GM18870 (cell line): Measurements from ENCODE around the gene EFCAB6.

Experiments used
- ATAC-seq: cut with Tn5 transposase; IDR thresholded peaks from one replicate; pipeline ENCODE4 v1.9.1; 2021; ENCODE audit warnings: moderate library complexity; ENCODE audit not compliant: unreplicated experiment

EFCAB6 gene

DNA sequence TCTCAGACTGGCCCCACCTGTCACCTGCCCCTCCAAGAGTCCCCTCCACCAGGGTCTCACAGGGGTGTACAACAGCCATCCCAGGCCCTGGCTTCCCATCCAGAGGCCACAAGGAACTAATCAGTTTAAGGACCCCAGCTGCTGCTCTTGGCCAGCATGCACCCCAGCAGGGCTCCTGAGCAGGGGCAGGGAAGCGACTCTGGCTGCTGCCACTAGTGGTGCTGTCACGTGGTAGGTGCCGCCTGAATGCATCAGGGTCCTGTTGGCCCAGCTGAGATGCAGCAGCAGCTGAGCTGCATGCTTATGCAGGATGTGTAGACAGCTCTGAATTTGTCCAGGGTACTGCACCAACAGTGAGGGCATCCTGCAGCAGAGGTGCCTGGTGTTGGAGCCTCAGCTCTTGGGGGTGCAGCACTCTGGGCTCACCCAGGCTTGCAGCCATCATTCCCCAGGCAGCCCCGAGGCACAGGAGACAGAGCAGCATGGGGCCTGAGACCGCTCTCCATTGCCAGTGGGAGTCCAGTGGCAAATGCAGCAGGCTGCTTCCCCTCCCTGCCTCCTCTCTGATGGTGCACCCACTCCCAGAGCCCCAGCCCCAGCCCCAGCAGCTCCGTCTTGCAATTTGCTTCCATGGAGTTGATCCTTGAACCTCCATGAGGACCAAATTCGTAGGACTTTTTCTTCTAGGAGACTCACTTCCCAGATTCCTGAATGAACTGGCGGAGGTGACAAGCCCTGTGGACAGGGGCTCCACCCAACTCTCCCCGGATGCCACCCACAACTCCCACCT lies 301.6 kb downstream of the EFCAB6 start:
- ATAC-seq: no peak

DNA sequence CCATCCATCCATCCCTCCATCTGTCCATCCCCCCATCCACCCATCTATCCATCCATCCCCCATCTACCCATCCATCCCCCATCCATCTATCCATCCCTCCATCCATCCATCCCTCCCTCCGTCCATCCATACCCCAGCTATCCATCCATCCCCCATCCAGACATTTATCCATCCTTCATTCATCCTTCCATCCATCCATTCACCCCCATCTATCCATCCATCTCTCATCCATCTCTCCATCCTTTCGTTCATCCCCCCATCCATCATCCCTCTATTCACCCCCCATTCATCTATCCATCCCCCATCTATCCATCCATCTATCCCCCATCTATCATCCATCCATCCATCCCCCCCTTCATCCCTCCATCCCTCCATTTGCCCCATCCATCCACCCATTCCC lies 302.8 kb downstream of the EFCAB6 start:
- no peak for ATAC-seq

DNA sequence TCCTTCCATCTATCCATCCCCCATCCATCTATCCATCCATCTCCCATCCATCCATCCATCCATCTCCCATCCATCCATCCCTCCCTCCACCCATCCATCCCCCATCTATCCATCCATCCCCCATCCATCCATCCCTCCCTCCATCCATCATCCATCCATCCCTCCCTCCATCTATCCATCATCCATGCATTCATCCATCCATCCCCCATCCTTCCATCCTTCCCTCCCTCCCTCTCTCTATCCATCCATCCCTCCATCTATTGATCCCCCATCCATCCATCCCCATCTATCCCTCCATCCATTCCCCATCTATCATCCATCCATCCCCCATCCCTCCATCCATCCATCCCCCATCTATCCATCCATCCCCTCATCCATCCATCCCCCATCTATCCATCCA lies 303.6 kb downstream of the EFCAB6 start:
- no peak for ATAC-seq

DNA sequence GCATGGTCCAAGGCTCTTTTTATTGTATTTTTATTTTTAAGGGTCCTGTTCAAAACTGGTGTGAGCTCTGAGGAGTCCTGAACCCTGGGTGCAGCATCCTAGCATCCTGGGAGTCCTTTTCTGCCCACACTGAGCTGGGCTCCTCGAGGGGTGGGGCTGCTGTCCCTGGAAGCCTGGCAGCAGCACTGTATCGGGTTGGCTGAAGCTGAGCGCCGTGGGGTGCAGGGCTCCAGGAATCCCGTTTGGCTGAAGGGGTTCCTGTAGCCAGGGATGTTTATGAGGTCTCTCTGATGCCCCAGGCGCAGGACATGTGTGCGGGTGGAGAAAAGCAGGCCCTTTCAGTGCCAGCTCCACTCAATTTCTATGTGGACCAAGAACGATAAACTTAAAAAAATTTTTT lies 304.9 kb downstream of the EFCAB6 start:
- ATAC-seq: no peak

DNA sequence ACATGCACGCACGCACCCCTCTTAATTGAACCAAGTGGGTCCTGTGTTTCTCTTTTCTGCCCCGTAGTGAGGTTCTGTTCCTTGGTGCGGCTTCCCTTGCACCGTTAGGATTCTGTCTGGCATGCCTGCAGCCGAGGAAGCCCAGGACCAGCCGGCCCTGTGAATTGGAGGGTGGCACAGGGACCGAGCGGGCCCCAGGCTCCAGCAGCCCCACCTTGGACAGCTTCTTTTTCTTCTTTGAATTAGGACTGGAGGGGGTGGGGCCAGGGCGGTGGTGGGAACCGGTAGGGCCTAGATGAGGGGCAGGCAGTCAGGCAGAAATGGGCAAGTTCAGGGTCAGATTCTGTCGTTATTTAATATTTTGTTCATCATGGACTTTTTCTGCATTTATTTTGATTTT lies 305.6 kb downstream of the EFCAB6 start:
- no peak for ATAC-seq

DNA sequence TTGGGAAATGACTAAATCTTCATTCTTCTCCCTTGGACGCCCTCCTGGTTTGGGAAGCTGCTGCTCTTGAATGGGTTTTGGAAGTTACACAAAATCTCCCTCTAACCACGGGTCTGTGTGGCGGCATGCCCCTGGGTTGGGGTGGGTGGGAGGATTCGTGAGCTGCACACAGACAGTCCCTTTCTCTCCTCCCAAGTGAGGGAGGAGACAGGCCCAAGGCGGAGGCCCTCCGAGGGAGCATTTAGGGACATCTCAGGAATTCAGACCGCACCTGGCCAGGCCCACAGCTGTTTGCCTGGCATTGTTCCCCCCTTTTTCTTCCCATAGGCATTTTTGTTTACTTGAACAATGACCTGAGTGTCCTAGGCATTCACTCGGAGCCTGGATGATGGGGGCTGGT lies 306.2 kb downstream of the EFCAB6 start:
- ATAC-seq: no peak

DNA sequence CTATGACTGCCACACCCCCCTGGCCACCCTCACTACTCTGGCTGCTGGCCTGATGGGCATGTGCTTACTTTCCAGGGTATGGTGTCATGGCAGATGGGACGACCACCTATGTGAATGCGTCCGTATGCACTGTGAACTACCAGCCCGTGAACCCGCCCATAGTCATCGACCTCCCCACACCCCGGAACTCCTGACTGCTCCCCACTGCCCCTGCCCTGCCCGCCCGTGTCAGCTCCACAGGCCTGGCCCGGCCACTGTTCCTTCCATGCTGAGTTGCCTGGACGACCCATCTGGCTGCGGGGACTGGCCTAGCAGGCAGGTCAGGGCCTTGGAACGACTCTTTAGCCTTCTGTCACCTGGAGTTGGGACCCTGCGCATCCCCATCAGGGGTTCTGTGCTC lies 306.7 kb downstream of the EFCAB6 start:
- ATAC-seq: no peak

DNA sequence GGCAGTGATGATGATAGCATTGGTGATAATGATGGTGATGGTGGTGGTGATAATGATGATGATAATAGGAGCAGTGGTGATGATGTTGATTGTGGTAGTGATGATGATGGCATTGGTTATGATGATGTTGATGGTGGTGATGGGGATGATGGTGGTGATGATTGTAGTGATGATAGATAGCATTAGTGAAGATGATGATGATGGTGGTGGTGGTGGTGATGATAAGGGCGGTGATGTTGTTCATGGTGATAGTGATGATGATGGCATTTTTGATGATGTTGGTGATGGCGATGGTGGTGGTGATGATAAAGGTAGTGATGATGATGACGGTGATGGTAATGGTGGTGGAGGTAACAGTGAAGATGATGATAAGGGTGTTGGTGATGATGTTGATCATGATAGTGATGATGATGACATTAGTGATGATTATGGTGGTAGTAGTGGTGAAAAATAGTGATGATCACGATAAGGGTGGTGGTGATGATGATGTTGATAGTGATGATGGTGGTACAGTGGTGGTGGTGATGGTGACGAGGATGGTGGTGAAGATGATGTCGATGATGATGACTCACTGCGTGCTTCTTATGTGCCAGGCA lies 307.3 kb downstream of the EFCAB6 start:
- ATAC-seq: no peak

DNA sequence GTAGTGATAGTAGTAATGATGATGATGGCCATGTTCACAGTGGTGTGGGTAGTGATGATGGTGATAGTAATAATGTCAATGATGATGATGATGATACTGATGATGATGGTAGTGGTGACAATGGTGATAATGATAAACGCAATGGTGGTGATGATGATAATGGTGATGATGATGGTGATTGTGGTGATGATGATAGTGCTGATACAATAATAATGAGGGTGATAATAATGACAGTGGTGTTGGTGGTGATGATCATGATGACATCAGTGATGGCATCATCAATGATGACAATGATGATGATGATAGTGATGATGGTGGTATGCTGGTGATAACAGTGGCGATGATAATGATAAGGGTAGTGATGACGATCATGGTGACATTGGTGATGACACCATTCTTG lies 308.0 kb downstream of the EFCAB6 start:
- no peak for ATAC-seq

DNA sequence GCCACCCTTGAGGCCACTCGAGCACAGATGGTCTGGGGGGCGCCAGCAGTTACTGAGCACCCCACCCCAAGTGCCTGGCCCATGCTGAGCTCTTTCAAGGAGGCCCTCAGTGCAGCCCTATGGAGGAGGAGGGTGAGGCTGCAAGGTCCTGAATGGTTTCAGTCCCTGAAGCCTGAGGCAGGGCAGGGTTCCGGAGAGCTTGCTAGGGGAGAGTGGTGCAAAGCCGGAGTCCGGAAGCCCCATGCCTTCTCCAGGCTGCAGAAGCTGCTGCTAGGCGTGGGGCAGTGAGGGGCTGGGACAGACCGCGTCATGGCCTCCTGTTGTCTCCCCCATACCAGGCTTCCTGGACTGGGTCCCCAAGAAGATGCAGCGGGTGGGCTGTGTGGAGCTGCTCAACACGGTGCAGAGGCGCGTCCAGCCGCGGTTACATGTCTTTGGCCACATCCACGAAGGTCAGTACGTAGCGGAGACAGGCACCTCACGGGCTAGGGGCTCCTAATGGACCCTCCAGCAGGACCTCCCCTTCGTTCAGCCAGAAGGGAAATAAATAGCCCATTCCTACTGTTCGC lies 309.7 kb downstream of the EFCAB6 start:
- ATAC-seq: no peak

DNA sequence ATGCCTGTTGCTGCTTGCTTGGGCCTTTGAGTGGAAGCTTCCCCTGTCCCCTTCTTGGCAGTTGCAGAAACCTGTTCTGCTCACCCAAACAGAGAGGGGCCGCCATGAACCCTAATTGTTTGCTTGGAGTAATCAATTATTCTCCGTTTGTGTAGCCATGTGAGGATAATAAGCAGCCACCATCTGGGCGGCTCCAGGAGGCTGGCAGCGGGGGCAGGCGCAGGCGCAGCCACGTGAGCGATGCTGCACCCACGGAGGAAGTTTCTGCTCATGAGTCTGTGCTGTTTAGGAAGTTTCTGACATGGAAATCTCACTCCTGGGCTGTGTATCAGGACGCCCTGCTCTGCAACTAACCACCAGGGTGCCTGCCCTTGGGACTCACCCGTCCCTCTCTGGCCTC lies 310.2 kb downstream of the EFCAB6 start:
- ATAC-seq: no peak

DNA sequence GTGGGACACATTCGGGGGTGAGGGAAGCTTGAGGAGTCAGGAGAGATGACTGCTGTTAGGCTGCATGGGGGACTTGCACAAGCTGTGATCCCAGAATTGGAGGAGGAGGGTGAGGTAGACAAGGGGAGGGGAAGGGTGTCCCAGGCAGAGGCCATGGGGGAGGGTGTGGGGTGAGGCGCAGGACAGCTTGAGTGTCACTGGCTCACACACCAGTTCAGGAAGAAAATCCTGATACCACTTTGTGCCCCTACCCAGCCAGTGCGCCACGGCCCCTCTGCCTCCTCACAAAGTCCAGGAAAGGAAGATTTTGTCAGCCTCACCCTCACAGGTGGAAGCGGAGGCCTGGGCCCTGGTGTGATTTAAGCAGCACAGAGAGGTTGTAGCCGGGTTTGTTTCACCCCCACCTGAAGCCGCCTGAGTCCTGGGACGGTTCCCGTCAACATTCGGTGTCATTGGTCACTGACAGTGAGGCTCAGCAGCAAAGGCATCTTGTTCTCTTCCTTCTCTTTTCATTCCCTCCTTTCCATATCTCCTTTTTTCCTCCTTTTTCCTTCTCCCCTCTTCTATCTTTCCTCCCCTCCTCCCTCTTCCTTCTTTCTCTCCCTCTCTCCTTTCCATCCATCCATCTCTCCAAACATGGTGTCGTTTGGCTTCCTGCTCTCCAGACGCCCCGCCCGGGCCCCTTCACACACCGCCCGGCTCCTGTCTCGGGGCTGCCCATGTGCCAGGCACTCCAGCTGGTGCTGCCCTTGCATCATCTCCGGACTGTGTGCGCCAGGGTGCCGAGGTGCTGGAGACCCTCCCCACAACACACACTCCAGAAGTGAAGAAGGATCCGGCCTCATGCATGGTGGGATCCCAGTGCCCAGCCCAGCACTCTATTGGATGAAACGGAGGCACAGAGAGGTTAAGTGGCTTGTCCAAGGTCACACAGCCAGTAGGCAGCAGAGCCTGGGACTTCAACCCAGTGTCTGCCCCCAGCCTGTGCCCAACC lies 311.0 kb downstream of the EFCAB6 start:
- ATAC-seq: no peak

DNA sequence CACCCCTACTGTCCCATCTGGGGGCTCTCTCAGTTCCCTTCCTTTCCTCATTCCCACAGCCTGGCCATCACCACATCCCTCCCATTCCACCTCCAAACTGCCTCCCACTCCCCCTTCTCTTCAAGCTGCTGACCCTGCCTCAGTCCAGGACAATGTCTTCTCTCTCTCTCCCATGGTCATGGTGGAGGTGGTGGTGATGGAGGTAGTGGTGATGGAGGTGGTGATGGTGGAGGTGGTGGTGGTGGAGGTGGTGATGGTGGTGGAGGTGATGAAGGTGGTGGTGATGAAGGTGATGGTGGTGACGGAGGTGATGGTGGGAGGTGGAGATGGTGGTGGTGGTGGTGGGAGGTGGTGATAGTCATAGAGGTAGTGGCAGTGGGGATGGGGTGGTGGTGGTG lies 313.2 kb downstream of the EFCAB6 start:
- ATAC-seq: no peak

DNA sequence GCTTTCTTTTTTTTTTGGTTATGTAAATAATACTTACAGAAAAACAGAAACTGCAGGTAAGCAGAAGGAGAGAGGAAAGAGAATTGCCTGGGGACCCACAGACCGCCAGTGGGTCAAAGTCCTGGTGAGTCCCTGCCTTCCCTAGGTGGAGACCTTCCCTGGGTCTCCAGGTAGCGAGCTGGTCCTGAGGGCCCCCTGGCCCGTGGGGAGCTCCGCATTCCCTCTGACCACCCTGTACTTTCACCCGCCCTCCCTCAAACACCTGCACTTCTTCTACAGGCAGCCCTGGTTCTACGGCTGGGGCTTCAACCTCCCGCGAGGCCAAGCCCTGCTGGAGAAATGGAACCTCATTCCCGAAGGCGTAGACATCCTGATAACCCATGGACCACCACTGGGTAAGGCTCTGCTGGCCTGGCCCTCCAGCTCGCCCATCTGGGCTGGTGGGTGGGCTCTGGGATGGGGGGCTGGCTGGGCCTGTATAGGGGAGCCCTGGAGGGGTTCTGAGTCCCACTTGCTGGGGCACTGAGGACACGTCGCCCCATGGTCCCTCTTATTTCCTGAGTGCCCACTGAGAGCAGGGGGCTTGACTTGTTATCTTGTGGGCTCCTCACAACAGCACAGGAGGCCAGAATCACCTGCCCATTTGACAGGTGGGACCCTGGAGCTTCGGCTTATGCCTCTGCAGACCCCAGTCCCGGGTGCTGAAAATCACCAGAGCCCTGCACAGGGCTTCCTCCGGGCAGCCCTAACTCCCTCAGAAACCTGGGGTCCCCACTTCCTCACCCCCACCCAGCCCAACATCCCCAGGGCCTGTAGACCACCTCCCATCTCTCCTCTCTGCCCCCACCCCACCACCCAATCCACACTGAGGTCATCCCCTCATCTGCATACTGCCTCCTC lies 313.9 kb downstream of the EFCAB6 start:
- no peak for ATAC-seq

DNA sequence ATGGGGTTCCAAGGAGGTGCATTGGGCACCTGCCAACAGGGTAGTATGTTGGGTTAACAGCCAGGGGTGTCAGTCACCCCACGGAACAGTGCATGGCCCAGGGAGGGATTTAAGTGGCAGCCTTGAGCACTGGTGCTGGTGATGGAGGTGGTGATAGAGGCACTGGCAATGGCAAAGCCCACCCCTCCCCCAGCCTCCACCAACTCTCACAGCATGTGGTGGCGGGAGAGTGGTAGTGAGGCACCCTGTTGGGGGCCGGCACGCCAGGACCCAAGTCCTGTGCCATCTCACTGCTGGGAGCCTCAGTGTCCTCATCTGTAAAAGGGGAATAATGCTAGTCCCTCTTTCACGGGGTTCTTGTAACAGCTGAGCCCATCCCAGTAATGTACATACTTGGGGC lies 318.8 kb downstream of the EFCAB6 start:
- ATAC-seq: no peak

DNA sequence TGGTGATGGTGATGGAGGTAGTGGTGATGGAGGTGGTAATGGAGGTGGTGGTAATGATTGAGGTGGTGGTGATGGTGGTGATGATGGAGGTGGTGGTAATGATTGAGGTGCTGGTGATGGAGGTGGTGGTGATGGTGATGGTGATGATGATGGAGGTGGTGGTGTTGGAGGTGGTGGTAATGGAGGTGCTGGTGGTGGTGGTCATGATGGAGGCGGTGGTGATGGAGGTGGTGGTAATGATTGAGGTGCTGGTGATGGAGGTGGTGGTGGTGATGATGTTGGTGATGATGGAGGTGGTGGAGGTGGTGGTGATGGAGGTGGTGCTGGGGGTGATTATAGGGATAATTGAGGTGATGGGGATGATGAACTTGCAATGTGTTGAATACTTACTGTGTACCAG lies 320.4 kb downstream of the EFCAB6 start:
- no peak for ATAC-seq

DNA sequence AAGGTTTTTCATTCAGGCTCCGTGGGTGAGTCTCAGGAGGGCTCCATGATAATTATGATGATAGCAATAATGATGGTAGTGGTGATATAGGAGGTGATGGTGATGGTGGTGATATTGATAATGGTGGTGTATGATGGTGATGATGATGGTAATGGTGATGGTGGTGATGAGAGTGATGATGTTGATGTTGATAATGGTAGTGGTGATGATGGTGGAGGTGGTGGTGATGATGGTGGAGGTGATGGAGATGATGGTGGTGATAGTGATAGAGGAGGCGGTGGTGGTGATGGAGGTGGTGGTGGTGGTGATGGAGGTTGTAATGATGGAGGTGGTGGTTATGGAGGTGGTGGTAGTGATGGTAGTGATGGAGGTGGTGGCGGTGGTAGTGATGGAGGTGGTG lies 320.9 kb downstream of the EFCAB6 start:
- no peak for ATAC-seq

DNA sequence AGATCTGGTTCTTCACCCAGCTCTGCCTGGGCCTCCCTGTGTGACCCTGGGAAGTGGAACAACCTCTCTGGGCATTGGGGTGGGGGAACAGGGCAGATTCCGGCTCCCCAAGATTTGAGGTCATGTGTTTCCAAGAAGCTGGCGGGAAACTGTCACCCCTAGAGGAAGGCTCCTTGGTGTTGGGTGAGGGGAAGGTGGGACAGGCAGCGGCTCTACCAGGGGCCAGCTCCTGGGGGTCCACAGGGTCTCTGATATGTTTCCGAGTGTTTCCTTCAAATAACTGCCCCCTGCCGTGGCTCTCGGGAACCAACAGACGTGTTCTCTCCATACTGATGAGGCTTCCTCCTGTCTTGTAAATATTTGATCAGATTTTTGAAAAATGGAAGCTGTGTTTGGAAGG lies 321.8 kb downstream of the EFCAB6 start:
- no peak for ATAC-seq

DNA sequence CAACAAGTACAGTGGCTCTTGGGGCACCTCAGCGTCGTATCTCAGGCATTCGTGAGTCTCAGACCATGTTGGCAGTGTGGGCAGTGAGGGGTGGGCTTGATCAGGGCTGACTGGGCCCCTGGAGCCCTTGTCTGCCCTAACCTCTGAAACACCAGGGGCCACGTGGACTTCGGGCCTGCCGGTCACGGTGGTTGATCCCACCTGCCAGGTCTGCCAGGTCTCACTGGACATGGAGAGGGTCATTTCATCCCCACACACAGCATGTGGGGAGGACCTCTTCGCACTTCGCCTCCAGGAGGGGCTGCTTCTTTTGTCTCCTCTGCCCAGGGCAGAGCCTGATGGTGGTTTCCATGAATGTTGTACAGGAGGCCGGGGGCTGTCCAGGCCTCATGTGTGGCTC lies 323.2 kb downstream of the EFCAB6 start:
- ATAC-seq: no peak
